GM12892 (cell line): ENCODE results near the gene KRTAP5-2.

ENCODE experiments used
- POLR2A ChIP-seq: IDR thresholded peaks from 2 replicates; pipeline ENCODE4 v1.6.1; 2011; ENCODE audit warnings: low read depth, low read length, control low read depth
- POLR2AphosphoS5 ChIP-seq: IDR thresholded peaks from 2 replicates; pipeline ENCODE4 v1.6.1; 2011; ENCODE audit warnings: low read depth, low read length, control low read depth
- TAF1 ChIP-seq: IDR thresholded peaks from 2 replicates; pipeline ENCODE4 v1.6.1; 2011; ENCODE audit warnings: low read depth, mild to moderate bottlenecking, control low read depth, low read length, borderline replicate concordance

GRCh38 chr11:1560002-1560648 lies 38.0 kb downstream of the KRTAP5-2 start:
- no peak for TF ChIP-seq TAF1
- TF ChIP-seq POLR2A = no peak
- TF ChIP-seq POLR2AphosphoS5 = no peak
